Neural progenitor cell (in vitro differentiated cells): Measurements from ENCODE around the gene POLE3. TPM values are rescaled to one million over a fixed set of nuclear protein-coding genes. Genes with fewer than 3 reads are reported as not detected.

ENCODE experiments used
- DNase-seq: peaks from one replicate; pipeline ENCODE4 v3.0.0-alpha.2; 2016; ENCODE audit warnings: low spot score
- H2AFZ ChIP-seq: fragments of 200-600 bp; sonication (generic); replicated peaks from 2 replicates; pipeline ENCODE4 v1.6.1; 2016; ENCODE audit warnings: antibody characterized with exemption
- H3F3A ChIP-seq: fragments of 200-600 bp; sonication (generic); 2 replicates; pipeline ENCODE4 v1.6.1; 2016; ENCODE audit warnings: antibody characterized with exemption, low read depth
- H3K27ac ChIP-seq: fragments of 200-600 bp; sonication (generic); 2 replicates; pipeline ENCODE4 v1.5.1; 2016; ENCODE audit warnings: mild to moderate bottlenecking
- H3K27me3 ChIP-seq: fragments of 200-600 bp; sonication (generic); 2 replicates; pipeline ENCODE4 v1.6.1; 2016; ENCODE audit warnings: mild to moderate bottlenecking, moderate library complexity
- H3K36me3 ChIP-seq: fragments of 200-600 bp; sonication (generic); 2 replicates; pipeline ENCODE4 v1.5.1; 2016
- H3K4me1 ChIP-seq: fragments of 200-600 bp; sonication (generic); 2 replicates; pipeline ENCODE4 v1.6.1; 2016; ENCODE audit warnings: mixed run types
- H3K4me2 ChIP-seq: fragments of 200-600 bp; sonication (generic); 2 replicates; pipeline ENCODE4 v1.6.1; 2016
- H3K4me3 ChIP-seq: fragments of 200-600 bp; sonication (generic); 2 replicates; pipeline ENCODE4 v1.5.1; 2016
- H3K79me2 ChIP-seq: fragments of 200-600 bp; sonication (generic); 2 replicates; pipeline ENCODE4 v1.6.1; 2016; ENCODE audit warnings: low read depth
- H3K9ac ChIP-seq: fragments of 200-600 bp; sonication (generic); 2 replicates; pipeline ENCODE4 v1.6.1; 2016
- H3K9me3 ChIP-seq: fragments of 200-600 bp; sonication (generic); 2 replicates; pipeline ENCODE4 v1.5.1; 2016; ENCODE audit warnings: low read depth
- H4K20me1 ChIP-seq: fragments of 200-600 bp; sonication (generic); 2 replicates; pipeline ENCODE4 v1.6.1; 2016; ENCODE audit warnings: low read depth
- H3K27ac Mint-ChIP-seq: 3 replicates; pipeline ENCODE4 v1.8.0; 2021; ENCODE audit warnings: mixed read lengths
- H3K27me3 Mint-ChIP-seq: 2 replicates; pipeline ENCODE4 v1.8.0; 2022; ENCODE audit warnings: low read depth, mild to moderate bottlenecking, inconsistent platforms, moderate library complexity, mixed read lengths; ENCODE audit not compliant: insufficient read depth
- H3K36me3 Mint-ChIP-seq: 3 replicates; pipeline ENCODE4 v1.8.0; 2021; ENCODE audit warnings: mixed read lengths
- H3K4me1 Mint-ChIP-seq: 3 replicates; pipeline ENCODE4 v1.8.0; 2021; ENCODE audit warnings: mixed read lengths
- H3K4me3 Mint-ChIP-seq: 3 replicates; pipeline ENCODE4 v1.8.0; 2021; ENCODE audit warnings: mild to moderate bottlenecking, moderate library complexity, mixed read lengths
- H3K9me3 Mint-ChIP-seq: 3 replicates; pipeline ENCODE4 v1.8.0; 2020; ENCODE audit warnings: mixed read lengths
- EZH2 ChIP-seq: fragments of 200-600 bp; sonication (generic); IDR thresholded peaks from 2 replicates; pipeline ENCODE4 v1.6.1; 2017; ENCODE audit warnings: antibody characterized with exemption, mild to moderate bottlenecking, moderate library complexity
- EZH2phosphoT487 ChIP-seq: fragments of 200-600 bp; sonication (generic); IDR thresholded peaks from 2 replicates; pipeline ENCODE4 v1.6.1; 2017; ENCODE audit warnings: antibody characterized with exemption
- total RNA-seq: library from RNA; depleted of rRNA; stranded (reverse); fragments of >200 nt; gene quantifications from 2 replicates; pipeline ENCODE4 v1.2.3, GENCODE V29; 2015; ENCODE audit warnings: low replicate concordance
- TF ChIP-seq, protein P1 (sequence below): fragments of 200-600 bp; sonication (generic); IDR thresholded peaks from 2 replicates; pipeline ENCODE4 v1.5.1; 2017; ENCODE audit warnings: antibody characterized with exemption, mild to moderate bottlenecking

POLE3 gene
- total RNA-seq, 1 donor from 2014 or later = 57.8 TPM

- Histone ChIP-seq H3K4me2 (peak within 1 kb of the TSS; percentile 96), H3K36me3 (no peaks in the 10 kb centered on the region), H3F3A (peaks cover 11% of the 10 kb centered on the region), H3K27me3 (no peaks in the 10 kb centered on the region), H2AFZ (peak within 1 kb of the TSS; percentile 98), H3K4me1 (peaks cover 3% of the 10 kb centered on the region), H3K79me2 (no peaks in the 10 kb centered on the region), H4K20me1 (peaks cover 4% of the 10 kb centered on the region), H3K4me3 (peak within 1 kb of the TSS; percentile 97), H3K9me3 (no peaks in the 10 kb centered on the region), H3K9ac (peak within 1 kb of the TSS; percentile 57), H3K27ac (peak within 1 kb of the TSS; percentile 71)
- Mint-ChIP-seq H3K36me3 (no peaks in the 10 kb centered on the region), H3K9me3 (no peaks in the 10 kb centered on the region), H3K27me3 (no peaks in the 10 kb centered on the region), H3K4me3 (peak within 1 kb of the TSS; percentile 87), H3K4me1 (peaks cover 11% of the 10 kb centered on the region), H3K27ac (no peak within 1 kb of the TSS)
- TF ChIP-seq EZH2 (no peak), EZH2phosphoT487 (no peak)
- TF ChIP-seq, protein P1, sequence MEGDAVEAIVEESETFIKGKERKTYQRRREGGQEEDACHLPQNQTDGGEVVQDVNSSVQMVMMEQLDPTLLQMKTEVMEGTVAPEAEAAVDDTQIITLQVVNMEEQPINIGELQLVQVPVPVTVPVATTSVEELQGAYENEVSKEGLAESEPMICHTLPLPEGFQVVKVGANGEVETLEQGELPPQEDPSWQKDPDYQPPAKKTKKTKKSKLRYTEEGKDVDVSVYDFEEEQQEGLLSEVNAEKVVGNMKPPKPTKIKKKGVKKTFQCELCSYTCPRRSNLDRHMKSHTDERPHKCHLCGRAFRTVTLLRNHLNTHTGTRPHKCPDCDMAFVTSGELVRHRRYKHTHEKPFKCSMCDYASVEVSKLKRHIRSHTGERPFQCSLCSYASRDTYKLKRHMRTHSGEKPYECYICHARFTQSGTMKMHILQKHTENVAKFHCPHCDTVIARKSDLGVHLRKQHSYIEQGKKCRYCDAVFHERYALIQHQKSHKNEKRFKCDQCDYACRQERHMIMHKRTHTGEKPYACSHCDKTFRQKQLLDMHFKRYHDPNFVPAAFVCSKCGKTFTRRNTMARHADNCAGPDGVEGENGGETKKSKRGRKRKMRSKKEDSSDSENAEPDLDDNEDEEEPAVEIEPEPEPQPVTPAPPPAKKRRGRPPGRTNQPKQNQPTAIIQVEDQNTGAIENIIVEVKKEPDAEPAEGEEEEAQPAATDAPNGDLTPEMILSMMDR = no peak
- peak; percentile 91 for DNase-seq
Observed at GRCh38 chr9:113376634-113377567, 33.6 kb downstream of the POLE3 start, which contains the start of gene HDHD3. Gene HDHD3 (minus strand): TSS chr9:113376986. CDS start chr9:113374354, 2,632 bp downstream.

DNA sequence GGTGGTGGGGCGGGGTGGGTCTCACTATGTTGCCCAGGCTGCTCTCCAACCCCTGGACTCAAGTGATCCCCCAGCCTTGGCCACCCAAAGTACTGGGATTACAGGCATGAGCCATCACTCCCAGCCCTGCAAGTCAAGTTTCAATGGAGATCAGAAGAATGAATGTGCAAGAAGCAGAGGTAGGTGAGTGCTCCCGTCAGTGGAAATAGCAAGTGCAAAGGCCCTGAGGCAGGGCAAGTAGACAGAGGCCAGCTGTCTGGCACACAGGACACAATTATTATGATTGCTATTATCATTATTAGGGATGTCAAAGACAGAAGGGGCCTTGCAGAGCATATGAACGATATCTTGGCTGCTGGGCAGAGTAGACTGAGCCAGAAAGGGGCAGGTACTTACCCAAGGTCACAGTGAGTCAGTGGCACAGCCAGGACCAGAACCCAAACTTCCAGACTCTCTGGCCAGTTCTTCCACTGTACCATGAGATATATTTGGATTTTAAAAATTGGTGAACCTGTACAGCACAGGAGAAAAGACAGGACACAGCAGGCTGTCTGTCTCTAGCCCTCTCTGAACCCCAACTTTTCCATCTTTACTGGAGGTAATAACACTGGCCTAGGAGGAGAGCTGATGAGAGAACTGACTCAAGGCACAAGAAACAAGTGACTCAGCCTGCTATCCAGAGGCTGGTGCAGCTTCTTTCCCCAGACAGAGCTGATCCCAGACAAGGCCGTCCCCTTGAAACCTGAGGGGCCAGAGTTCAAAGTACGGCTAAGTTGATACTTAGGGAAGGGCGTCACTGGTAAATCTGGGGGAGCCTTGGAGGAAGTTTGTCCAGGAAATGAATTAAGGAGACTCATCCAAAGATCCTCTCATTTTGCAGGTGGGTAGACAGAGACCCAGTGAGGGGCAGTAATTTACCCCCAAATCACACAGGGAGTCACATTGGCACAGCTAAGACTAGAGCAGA lies 35.1 kb downstream of the POLE3 start:
- peak overlapping the region; percentile 87 for H3K4me3 Mint-ChIP-seq
- H3K36me3 Mint-ChIP-seq = no peaks in the 10 kb centered on the region
- Histone ChIP-seq H2AFZ (no peak overlapping the region), H3K36me3 (no peaks in the 10 kb centered on the region), H3K4me3 (no peak overlapping the region), H3K9me3 (no peaks in the 10 kb centered on the region), H3K4me1 (peaks cover 3% of the 10 kb centered on the region), H3K9ac (no peak overlapping the region), H3K27ac (no peak overlapping the region), H4K20me1 (peaks cover 4% of the 10 kb centered on the region), H3K27me3 (no peaks in the 10 kb centered on the region), H3K79me2 (no peaks in the 10 kb centered on the region), H3F3A (peaks cover 11% of the 10 kb centered on the region), H3K4me2 (peak overlapping the region; percentile 96)
- H3K4me1 Mint-ChIP-seq = peaks cover 11% of the 10 kb centered on the region
- peak overlapping the region; percentile 16 for H3K27ac Mint-ChIP-seq
- peaks cover 4% of the 10 kb centered on the region for H3K27me3 Mint-ChIP-seq
- H3K9me3 Mint-ChIP-seq = no peaks in the 10 kb centered on the region
- no peak for DNase-seq
- TF ChIP-seq, protein P1 = no peak
- TF ChIP-seq EZH2phosphoT487 (no peak), EZH2 (no peak)

GRCh38 chr9:113373676-113374392 lies 36.6 kb downstream of the POLE3 start:
- Mint-ChIP-seq H3K36me3 (no peaks in the 10 kb centered on the region), H3K4me1 (peaks cover 6% of the 10 kb centered on the region), H3K27ac (no peak overlapping the region), H3K27me3 (peaks cover 4% of the 10 kb centered on the region), H3K9me3 (no peaks in the 10 kb centered on the region), H3K4me3 (no peak overlapping the region)
- TF ChIP-seq EZH2 (no peak), EZH2phosphoT487 (no peak)
- TF ChIP-seq, protein P1 = no peak
- H4K20me1 ChIP-seq = peaks cover 4% of the 10 kb centered on the region
- no peak overlapping the region for H3K9ac ChIP-seq
- no peaks in the 10 kb centered on the region for H3K9me3 ChIP-seq
- no peak overlapping the region for H2AFZ ChIP-seq
- no peaks in the 10 kb centered on the region for H3K79me2 ChIP-seq
- H3K4me2 ChIP-seq = no peak overlapping the region
- DNase-seq = no peak
- peaks cover 3% of the 10 kb centered on the region for H3K4me1 ChIP-seq
- no peaks in the 10 kb centered on the region for H3K36me3 ChIP-seq
- H3K4me3 ChIP-seq = no peak overlapping the region
- H3K27me3 ChIP-seq = no peaks in the 10 kb centered on the region
- peaks cover 11% of the 10 kb centered on the region for H3F3A ChIP-seq
- no peak overlapping the region for H3K27ac ChIP-seq
